GM12864 (cell line): Measurements from ENCODE around the gene COL5A2.
A peak's percentile ranks its signal among the peaks of the same experiment; 100 is the strongest.

Experiments
- DNase-seq: peaks from one replicate; pipeline ENCODE4 v3.0.0-alpha.2; 2011; ENCODE audit warnings: low read depth
- H3K4me3 ChIP-seq: 2 replicates; pipeline ENCODE4 v1.5.1; 2011; ENCODE audit warnings: mild to moderate bottlenecking, low read depth, low read length, control low read depth
- CTCF ChIP-seq: IDR thresholded peaks from 2 replicates; pipeline ENCODE4 v1.5.1; 2011; ENCODE audit warnings: low read depth, mild to moderate bottlenecking, moderate library complexity, low read length, control low read depth, inconsistent platforms; ENCODE audit errors: missing control alignments

COL5A2 gene

DNA sequence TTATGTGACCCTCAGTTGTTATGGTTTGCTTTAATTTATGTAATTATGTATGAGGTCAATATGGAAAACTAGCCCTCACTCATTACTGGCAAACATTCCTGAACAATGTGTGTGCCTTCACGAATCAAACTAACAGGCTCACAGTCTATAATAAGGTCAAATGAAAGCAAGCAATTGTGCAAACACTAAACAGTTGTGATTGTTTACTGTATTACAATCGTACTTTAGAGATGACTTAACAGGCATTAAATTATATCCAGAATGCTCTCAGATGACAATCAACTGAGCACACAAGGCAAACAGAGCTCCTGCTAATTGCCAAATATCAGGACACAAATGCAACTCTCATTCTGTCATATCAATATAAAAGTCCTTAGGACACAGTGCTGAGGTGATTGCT, 29.5 kb downstream of the COL5A2 start:
- no peak for TF ChIP-seq CTCF
- H3K4me3 ChIP-seq, result no peak overlapping the region
- no peak for DNase-seq

DNA sequence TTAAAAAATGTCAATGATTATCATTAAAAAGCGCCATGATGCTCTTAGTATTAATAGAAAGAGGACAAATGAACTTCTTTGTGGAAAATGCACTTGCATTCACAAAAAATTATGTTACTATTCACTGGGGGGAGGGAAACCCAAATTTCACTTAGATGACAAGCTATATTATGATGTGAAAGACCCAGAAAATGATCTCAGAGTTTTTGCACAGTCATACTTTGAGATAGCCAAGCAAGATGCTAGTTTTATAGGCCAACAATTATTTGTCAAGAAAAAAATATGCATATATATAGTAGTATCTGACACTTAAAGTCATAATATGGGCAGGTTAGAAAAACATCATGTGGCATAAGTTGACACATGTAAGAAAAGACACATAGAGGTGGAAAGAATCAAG, 31.6 kb downstream of the COL5A2 start:
- H3K4me3 ChIP-seq, result no peak overlapping the region
- TF ChIP-seq CTCF, result no peak
- DNase-seq, result no peak

DNA sequence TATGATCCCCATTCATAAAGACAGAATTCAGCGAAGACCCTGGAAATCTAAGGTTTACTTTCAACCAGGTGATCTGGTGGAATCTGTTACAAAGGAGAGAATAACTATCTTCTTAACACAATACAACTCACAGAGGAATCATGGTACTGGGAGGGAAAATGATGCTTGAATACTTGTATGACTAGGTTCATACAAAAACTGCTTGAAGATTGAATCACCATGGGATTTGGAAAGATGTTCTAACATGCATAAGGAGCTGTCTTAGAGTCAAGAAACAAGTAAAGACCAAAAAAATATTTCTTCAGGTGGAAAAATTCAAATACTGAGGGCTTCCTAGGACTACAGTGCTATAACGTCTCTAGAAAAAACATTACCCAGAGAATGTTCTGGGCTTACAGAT, 32.2 kb downstream of the COL5A2 start:
- no peak for DNase-seq
- TF ChIP-seq CTCF, result no peak
- H3K4me3 ChIP-seq, result no peak overlapping the region

- no peak for TF ChIP-seq CTCF
- H3K4me3 ChIP-seq, result no peak overlapping the region
- no peak for DNase-seq
These were observed 33.0 kb downstream of the COL5A2 start for GRCh38 chr2:189146553-189146952.

GRCh38 chr2:189144700-189145211, 34.8 kb downstream of the COL5A2 start:
- no peak for DNase-seq
- TF ChIP-seq CTCF, result no peak
- H3K4me3 ChIP-seq, result no peak overlapping the region

GRCh38 chr2:189143925-189144324, 35.6 kb downstream of the COL5A2 start:
- no peak overlapping the region for H3K4me3 ChIP-seq
- DNase-seq, result no peak
- no peak for TF ChIP-seq CTCF

GRCh38 chr2:189142893-189143759, 36.4 kb downstream of the COL5A2 start:
- peak; percentile 88 for TF ChIP-seq CTCF
- peak; percentile 25 for DNase-seq

More at GRCh38 chr2:189142893-189143759, 36.4 kb downstream of the COL5A2 start:
- no peak overlapping the region for H3K4me3 ChIP-seq
